Fibroblast of lung (primary cell): ENCODE results near the gene HELB. TPM values are rescaled to one million over a fixed set of nuclear protein-coding genes. Genes with fewer than 3 reads are reported as not detected.

ENCODE experiments used
- DNase-seq, 2 donors: peaks; one replicate each; pipeline versions ENCODE4 v3.0.0 to v3.0.0-alpha.2; 2010; ENCODE audit warnings: low read depth in 2 of 2
- H2AFZ ChIP-seq: 2 replicates; pipeline ENCODE4 v1.5.1; 2012; ENCODE audit warnings: low read length, control low read depth, inconsistent platforms
- H3K27ac ChIP-seq: 2 replicates; pipeline ENCODE4 v1.5.1; 2011; ENCODE audit warnings: low read length, control low read depth; ENCODE audit not compliant: insufficient read depth
- H3K27me3 ChIP-seq: 2 replicates; pipeline ENCODE4 v1.5.1; 2011; ENCODE audit warnings: mild to moderate bottlenecking, low read length; ENCODE audit not compliant: control insufficient read depth, insufficient read depth
- H3K36me3 ChIP-seq: 2 replicates; pipeline ENCODE4 v1.5.1; 2011; ENCODE audit warnings: low read length; ENCODE audit not compliant: control insufficient read depth, insufficient read depth
- H3K4me1 ChIP-seq: 2 replicates; pipeline ENCODE4 v1.5.1; 2011; ENCODE audit warnings: low read length; ENCODE audit not compliant: control insufficient read depth, insufficient read depth; ENCODE audit errors: extremely low read depth
- H3K4me2 ChIP-seq: 2 replicates; pipeline ENCODE4 v1.5.1; 2011; ENCODE audit warnings: low read length, control low read depth; ENCODE audit not compliant: insufficient read depth; ENCODE audit errors: extremely low read depth
- H3K4me3 ChIP-seq, 4 experiments: fragments of 200-600 bp in 1 of 4; sonication (generic) in 1 of 4; replicated peaks in 1 of 4; 2 replicates each; pipeline ENCODE4 v1.5.1; 2011 to 2016; ENCODE audit warnings: low read length in 4 of 4, low read depth in 3 of 4, mild to moderate bottlenecking in 3 of 4, control low read depth in 2 of 4, inconsistent platforms in 1 of 4, mixed read lengths in 1 of 4; ENCODE audit not compliant: insufficient read depth in 1 of 4; ENCODE audit errors: control extremely low read depth in 1 of 4
- H3K79me2 ChIP-seq: 2 replicates; pipeline ENCODE4 v1.5.1; 2012; ENCODE audit warnings: mild to moderate bottlenecking, low read length, inconsistent platforms; ENCODE audit not compliant: control insufficient read depth, insufficient read depth
- H3K9ac ChIP-seq: 2 replicates; pipeline ENCODE4 v1.5.1; 2011; ENCODE audit warnings: mild to moderate bottlenecking, low read length, control low read depth; ENCODE audit not compliant: insufficient read depth
- H3K9me3 ChIP-seq: 2 replicates; pipeline ENCODE4 v1.5.1; 2012; ENCODE audit warnings: low read depth, low read length; ENCODE audit not compliant: control insufficient read depth, insufficient read depth
- H4K20me1 ChIP-seq: 2 replicates; pipeline ENCODE4 v1.5.1; 2011; ENCODE audit warnings: low read length; ENCODE audit not compliant: control insufficient read depth, insufficient read depth; ENCODE audit errors: extremely low read depth
- EZH2 ChIP-seq: IDR thresholded peaks from 2 replicates; pipeline ENCODE4 v1.5.1; 2012; ENCODE audit warnings: low read length, control low read depth, mild to moderate bottlenecking; ENCODE audit errors: missing control alignments
- polyA plus RNA-seq, 2 donors: library from polyadenylated mRNA; depleted of rRNA in 1 of 2; stranded (reverse) in 1 of 2; unstranded in 1 of 2; fragments of >200 nt; gene quantifications; 2 replicates each; pipeline ENCODE4 v1.2.1, GENCODE V29; 2011 to 2012; ENCODE audit warnings: missing spikeins in 1 of 2
- total RNA-seq: library from RNA; depleted of rRNA; stranded (reverse); fragments of >200 nt; gene quantifications from 2 replicates; pipeline ENCODE4 v1.2.1, GENCODE V29; 2014
- TF ChIP-seq, protein P1 (sequence below), 2 donors: IDR thresholded peaks in 1 of 2; conservative IDR thresholded peaks in 1 of 2; 1 replicate in 1 of 2; 2 replicates in 1 of 2; pipeline ENCODE4 v1.5.1; 2011 to 2012; ENCODE audit warnings: low read length in 2 of 2, control low read depth in 1 of 2, inconsistent platforms in 1 of 2, low read depth in 1 of 2, mild to moderate bottlenecking in 1 of 2

Gene HELB
- total and polyA plus RNA-seq, 2 donors (not counting 1 experiment from before 2014, with no cell fraction given): 1.2 to 3.1 TPM

- Histone ChIP-seq H2AFZ (no peak overlapping the region), H3K4me1 (no peaks in the 10 kb centered on the region), H3K27ac (no peak overlapping the region), H3K9me3 (no peaks in the 10 kb centered on the region), H3K27me3 (peaks cover 3% of the 10 kb centered on the region), H3K79me2 (no peaks in the 10 kb centered on the region), H3K4me3 (no peak overlapping the region), H3K9ac (no peak overlapping the region), H3K4me2 (no peak overlapping the region), H3K36me3 (no peaks in the 10 kb centered on the region), H4K20me1 (no peaks in the 10 kb centered on the region)
- TF ChIP-seq, protein P1, sequence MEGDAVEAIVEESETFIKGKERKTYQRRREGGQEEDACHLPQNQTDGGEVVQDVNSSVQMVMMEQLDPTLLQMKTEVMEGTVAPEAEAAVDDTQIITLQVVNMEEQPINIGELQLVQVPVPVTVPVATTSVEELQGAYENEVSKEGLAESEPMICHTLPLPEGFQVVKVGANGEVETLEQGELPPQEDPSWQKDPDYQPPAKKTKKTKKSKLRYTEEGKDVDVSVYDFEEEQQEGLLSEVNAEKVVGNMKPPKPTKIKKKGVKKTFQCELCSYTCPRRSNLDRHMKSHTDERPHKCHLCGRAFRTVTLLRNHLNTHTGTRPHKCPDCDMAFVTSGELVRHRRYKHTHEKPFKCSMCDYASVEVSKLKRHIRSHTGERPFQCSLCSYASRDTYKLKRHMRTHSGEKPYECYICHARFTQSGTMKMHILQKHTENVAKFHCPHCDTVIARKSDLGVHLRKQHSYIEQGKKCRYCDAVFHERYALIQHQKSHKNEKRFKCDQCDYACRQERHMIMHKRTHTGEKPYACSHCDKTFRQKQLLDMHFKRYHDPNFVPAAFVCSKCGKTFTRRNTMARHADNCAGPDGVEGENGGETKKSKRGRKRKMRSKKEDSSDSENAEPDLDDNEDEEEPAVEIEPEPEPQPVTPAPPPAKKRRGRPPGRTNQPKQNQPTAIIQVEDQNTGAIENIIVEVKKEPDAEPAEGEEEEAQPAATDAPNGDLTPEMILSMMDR (conservative IDR thresholded peaks at IDR 0.05 in 1 of 2, IDR thresholded peaks at IDR 0.05 in 1 of 2; ENCODE audit: low read depth in 1 of 2, low read length in 2 of 2): no peak
- no peak for TF ChIP-seq EZH2
- no peak for DNase-seq
Observed at GRCh38 chr12:66290716-66291200, 11.5 kb upstream of the HELB start.

DNA sequence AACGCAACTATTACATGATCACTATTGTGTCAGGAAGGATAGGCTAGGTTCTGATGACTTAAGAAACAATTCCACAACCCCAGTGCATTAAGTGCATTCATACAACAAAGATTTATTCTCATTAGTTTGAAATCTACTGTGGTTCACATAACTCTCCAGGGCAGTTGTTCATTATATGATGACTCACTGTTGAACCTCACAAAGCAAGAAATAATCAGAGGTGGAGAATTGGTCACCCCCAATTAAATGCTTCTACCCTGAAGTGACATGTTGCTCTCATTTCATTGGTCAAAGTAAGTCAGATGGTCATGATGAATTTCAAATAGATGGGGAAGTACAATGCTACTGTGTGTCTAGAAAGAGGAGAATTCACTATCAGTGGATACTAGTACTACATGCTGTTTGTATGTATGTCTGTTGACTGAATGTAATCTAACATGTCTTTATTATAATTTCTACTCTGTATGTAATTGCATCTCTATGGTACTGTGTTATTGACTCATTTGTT is 6.1 kb upstream of the HELB start:
- Histone ChIP-seq H3K4me3 (no peak overlapping the region), H2AFZ (no peak overlapping the region), H3K9ac (no peak overlapping the region), H3K4me1 (no peaks in the 10 kb centered on the region), H3K36me3 (no peaks in the 10 kb centered on the region), H3K27me3 (peaks cover 7% of the 10 kb centered on the region), H3K79me2 (no peaks in the 10 kb centered on the region), H4K20me1 (no peaks in the 10 kb centered on the region), H3K27ac (no peak overlapping the region), H3K9me3 (no peaks in the 10 kb centered on the region), H3K4me2 (no peak overlapping the region)
- TF ChIP-seq, protein P1 (conservative IDR thresholded peaks at IDR 0.05 in 1 of 2, IDR thresholded peaks at IDR 0.05 in 1 of 2; ENCODE audit: low read depth in 1 of 2, low read length in 2 of 2): no peak
- no peak for TF ChIP-seq EZH2
- no peak for DNase-seq

- Histone ChIP-seq H3K79me2 (no peaks in the 10 kb centered on the region), H4K20me1 (no peaks in the 10 kb centered on the region), H2AFZ (no peak overlapping the region), H3K36me3 (no peaks in the 10 kb centered on the region), H3K4me3 (no peak overlapping the region), H3K27ac (no peak overlapping the region), H3K4me1 (no peaks in the 10 kb centered on the region), H3K9me3 (no peaks in the 10 kb centered on the region), H3K9ac (no peak overlapping the region), H3K27me3 (peaks cover 8% of the 10 kb centered on the region), H3K4me2 (no peak overlapping the region)
- DNase-seq: no peak
- TF ChIP-seq, protein P1 (conservative IDR thresholded peaks at IDR 0.05 in 1 of 2, IDR thresholded peaks at IDR 0.05 in 1 of 2; ENCODE audit: low read depth in 1 of 2, low read length in 2 of 2): no peak
- TF ChIP-seq EZH2: no peak
Observed at GRCh38 chr12:66297080-66297479, 5.2 kb upstream of the HELB start.
